SK-N-SH (cell line): ENCODE results near the gene PRKAB2. TPM values are rescaled to one million over a fixed set of nuclear protein-coding genes. Genes with fewer than 3 reads are reported as not detected.

ENCODE experiments used
- CTCF ChIA-PET: fragments of 300-600, 350-600 bp; formaldehyde crosslinking; extraction: SDS; loops from one replicate; lab custom pipeline; 2021; lab: Yijun Ruan, JAX
- POLR2A ChIA-PET: fragments of 350-600 bp; sonication (Branson Sonifier 250); formaldehyde crosslinking; extraction: SDS; loops from one replicate; lab custom pipeline; 2020; ENCODE audit warnings: antibody characterized with exemption, inconsistent platforms; lab: Yijun Ruan, JAX
- DNase-seq: peaks from one replicate; pipeline ENCODE4 v3.0.0; 2012
- H2AFZ ChIP-seq: fragments of 200-600 bp; sonication (generic); 2 replicates; pipeline ENCODE4 v1.8.1; 2016; ENCODE audit warnings: antibody characterized with exemption, mild to moderate bottlenecking, low read depth
- H3F3A ChIP-seq: fragments of 200-600 bp; sonication (generic); replicated peaks from 2 replicates; pipeline ENCODE3; 2016; ENCODE audit warnings: antibody characterized with exemption, mild to moderate bottlenecking; ENCODE audit not compliant: insufficient read depth
- H3K27ac ChIP-seq, 2 experiments: fragments of 200-500 bp in 1 of 2; fragments of 200-600 bp in 1 of 2; sonication (Bioruptor generic) in 1 of 2; sonication (generic), shearing (Covaris generic) in 1 of 2; 2 replicates each; pipeline versions ENCODE4 v1.5.1 to v1.6.1; 2014 to 2016; ENCODE audit warnings: low read depth in 2 of 2, inconsistent platforms in 1 of 2, low read length in 1 of 2, mild to moderate bottlenecking in 1 of 2, mixed read lengths in 1 of 2
- H3K27me3 ChIP-seq: fragments of 200-600 bp; sonication (generic), shearing (Covaris generic); 2 replicates; pipeline ENCODE4 v1.6.1; 2016; ENCODE audit warnings: mixed run types; ENCODE audit not compliant: insufficient read depth
- H3K36me3 ChIP-seq, 2 experiments: fragments of 200-500 bp in 1 of 2; fragments of 200-600 bp in 1 of 2; sonication (Bioruptor generic) in 1 of 2; sonication (generic) in 1 of 2; replicated peaks in 1 of 2; 2 replicates each; pipeline versions ENCODE3 to v1.5.1; 2014 to 2016; ENCODE audit warnings: low read length in 1 of 2, mild to moderate bottlenecking in 1 of 2; ENCODE audit not compliant: insufficient read depth in 2 of 2, control insufficient read depth in 1 of 2
- H3K4me1 ChIP-seq, 2 experiments: fragments of 200-500 bp in 1 of 2; fragments of 200-600 bp in 1 of 2; sonication (Bioruptor generic) in 1 of 2; sonication (generic), shearing (Covaris generic) in 1 of 2; 2 replicates each; pipeline versions ENCODE4 v1.5.1 to v1.6.1; 2014 to 2016; ENCODE audit warnings: low read depth in 1 of 2, low read length in 1 of 2, mixed run types in 1 of 2; ENCODE audit not compliant: insufficient read depth in 2 of 2, control insufficient read depth in 1 of 2
- H3K4me2 ChIP-seq: fragments of 200-600 bp; sonication (generic), shearing (Covaris generic); 2 replicates; pipeline ENCODE4 v1.6.1; 2017; ENCODE audit warnings: mixed run types
- H3K4me3 ChIP-seq, 2 experiments: fragments of 200-500 bp in 1 of 2; fragments of 200-600 bp in 1 of 2; sonication (Bioruptor generic) in 1 of 2; sonication (generic), shearing (Covaris generic) in 1 of 2; 2 replicates each; pipeline versions ENCODE4 v1.5.1 to v1.8.1; 2014 to 2016; ENCODE audit warnings: low read depth in 2 of 2, inconsistent platforms in 1 of 2, low read length in 1 of 2, mild to moderate bottlenecking in 1 of 2, mixed read lengths in 1 of 2, moderate library complexity in 1 of 2
- H3K79me2 ChIP-seq: fragments of 200-600 bp; sonication (generic); 2 replicates; pipeline ENCODE4 v1.8.1; 2017; ENCODE audit warnings: mild to moderate bottlenecking; ENCODE audit not compliant: insufficient read depth
- H3K9ac ChIP-seq: fragments of 200-600 bp; sonication (generic); 2 replicates; pipeline ENCODE4 v1.6.1; 2017; ENCODE audit warnings: mixed run types
- H3K9me2 ChIP-seq: fragments of 200-600 bp; sonication (generic); 2 replicates; pipeline ENCODE4 v1.6.1; 2017; ENCODE audit warnings: mixed run types
- H3K9me3 ChIP-seq: fragments of 200-600 bp; sonication (generic); 2 replicates; pipeline ENCODE4 v1.6.1; 2017; ENCODE audit warnings: mixed run types, mild to moderate bottlenecking, moderate library complexity
- H4K20me1 ChIP-seq: fragments of 200-600 bp; sonication (generic); 2 replicates; pipeline ENCODE4 v1.6.1; 2017; ENCODE audit warnings: mild to moderate bottlenecking, mixed run types; ENCODE audit not compliant: insufficient read depth
- CHD2 ChIP-seq: fragments of 150-350 bp; IDR thresholded peaks from 2 replicates; pipeline ENCODE4 v1.6.1; 2018; ENCODE audit warnings: low read length; ENCODE audit not compliant: partially characterized antibody
- ELF1 ChIP-seq: IDR thresholded peaks from 2 replicates; pipeline ENCODE4 v1.4.0; 2012
- EP300 ChIP-seq, 2 experiments: IDR thresholded peaks; 2 replicates each; pipeline versions ENCODE4 v1.4.0 to v1.6.1; 2012; ENCODE audit warnings: borderline replicate concordance in 1 of 2, low read depth in 1 of 2, low read length in 1 of 2
- FOSL2 ChIP-seq: IDR thresholded peaks from 2 replicates; pipeline ENCODE4 v1.4.0; 2012; ENCODE audit warnings: low read depth, mild to moderate bottlenecking, moderate library complexity, borderline replicate concordance
- FOXM1 ChIP-seq: IDR thresholded peaks from 2 replicates; pipeline ENCODE4 v1.4.0; 2012; ENCODE audit warnings: low read depth, mild to moderate bottlenecking
- MEF2A ChIP-seq: IDR thresholded peaks from 2 replicates; pipeline ENCODE4 v1.4.0; 2012; ENCODE audit warnings: low read depth, borderline replicate concordance
- MXI1 ChIP-seq: IDR thresholded peaks from 2 replicates; pipeline ENCODE4 v1.6.1; 2012; ENCODE audit warnings: mild to moderate bottlenecking, low read depth, low read length, improper control_type of control experiment
- NRF1 ChIP-seq: IDR thresholded peaks from 2 replicates; pipeline ENCODE4 v1.6.1; 2012; ENCODE audit warnings: low read depth, mild to moderate bottlenecking, low read length
- RCOR1 ChIP-seq: fragments of 150-350 bp; IDR thresholded peaks from 2 replicates; pipeline ENCODE4 v1.6.1; 2017; ENCODE audit warnings: antibody characterized with exemption, low read length
- RFX5 ChIP-seq: IDR thresholded peaks from 2 replicates; pipeline ENCODE4 v1.6.1; 2012; ENCODE audit warnings: mild to moderate bottlenecking, improper control_type of control experiment, low read length
- SIN3A ChIP-seq: IDR thresholded peaks from 2 replicates; pipeline ENCODE4 v1.6.1; 2012; ENCODE audit warnings: low read depth, mild to moderate bottlenecking, low read length, moderate library complexity, borderline replicate concordance
- TAF1 ChIP-seq: IDR thresholded peaks from 2 replicates; pipeline ENCODE4 v1.6.1; 2012; ENCODE audit warnings: low read depth, mild to moderate bottlenecking, low read length, moderate library complexity, borderline replicate concordance
- whole genome bisulfite sequencing: methylation state at CpG from one replicate; pipeline ENCODE4 v1.1.6; 2017; ENCODE audit warnings: low lambda C conversion rate; 5-methylcytosine and 5-hydroxymethylcytosine counted together
- polyA plus RNA-seq, 3 experiments: library from polyadenylated mRNA; depleted of rRNA; stranded (reverse); fragments of >200 nt; gene quantifications; 2 replicates each; pipeline ENCODE4 v1.2.3, GENCODE V29; 2012
- TF ChIP-seq, protein P1 (sequence below): IDR thresholded peaks from 2 replicates; pipeline ENCODE4 v1.6.1; 2012; ENCODE audit warnings: mild to moderate bottlenecking, low read depth, low read length, moderate library complexity
- TF ChIP-seq, protein P2 (sequence below): fragments of 150-350 bp; IDR thresholded peaks from 2 replicates; pipeline ENCODE4 v1.6.1; 2017; ENCODE audit warnings: antibody characterized with exemption, low read length, low read depth, borderline replicate concordance

PRKAB2 gene
- polyA plus RNA-seq, 1 of the 3 experiments (the other 2 are of a cell fraction) = 6.2 TPM

DNA sequence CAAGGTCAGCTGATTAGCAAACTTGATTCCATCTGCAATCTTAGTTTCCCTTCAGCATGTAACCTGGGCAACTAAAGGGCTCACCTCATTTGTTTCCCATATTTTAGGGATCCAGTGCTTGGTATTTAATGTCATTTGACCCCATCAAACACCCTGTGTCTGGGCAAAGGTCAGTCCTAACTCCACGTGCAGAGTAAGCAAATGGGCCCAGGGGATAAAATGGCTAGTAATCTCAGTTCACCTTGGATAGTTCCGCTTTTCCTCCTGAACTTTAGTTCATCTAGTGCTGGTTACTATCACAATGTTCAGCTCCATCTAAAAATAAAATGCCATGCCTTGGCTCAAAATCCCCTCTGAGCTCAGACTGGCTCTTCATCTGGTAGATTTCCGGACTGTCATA lies 19.5 kb downstream of the PRKAB2 start (continued):
- TF ChIP-seq EP300 (IDR thresholded peaks at IDR 0.05; ENCODE audit: borderline replicate concordance in 1 of 2, low read depth in 1 of 2, low read length in 1 of 2) = no peak

DNA sequence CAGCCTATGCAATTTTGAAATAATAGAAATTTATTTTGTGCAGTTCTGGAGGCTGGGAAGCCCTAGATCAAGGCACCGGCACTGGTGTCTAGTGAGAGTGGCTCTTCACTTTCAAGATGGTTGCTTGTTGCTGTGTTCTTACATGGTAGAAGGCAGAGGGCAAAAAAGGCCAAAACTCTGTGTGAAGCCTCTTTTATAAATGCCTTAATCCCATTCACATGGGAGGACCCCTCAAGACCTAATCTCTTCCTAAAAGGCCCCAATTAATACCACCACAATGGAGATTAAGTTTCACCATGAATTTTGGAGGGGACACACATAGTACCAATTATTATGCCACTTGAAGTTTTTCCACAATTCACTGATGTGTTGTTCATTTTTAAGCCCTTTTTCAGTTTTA lies 21.0 kb downstream of the PRKAB2 start:
- Histone ChIP-seq H3K36me3 (peaks cover 4 to 28% of the 10 kb centered on the region in 2 experiments), H3K9me3 (no peaks in the 10 kb centered on the region), H3K9ac (no peak overlapping the region), H3K27me3 (no peaks in the 10 kb centered on the region), H2AFZ (no peak overlapping the region), H3K4me1 (no peaks in the 10 kb centered on the region), H3K4me3 (no peak overlapping the region), H3F3A (peaks cover 3% of the 10 kb centered on the region), H3K79me2 (no peaks in the 10 kb centered on the region), H3K27ac (no peak overlapping the region), H3K4me2 (no peak overlapping the region), H3K9me2 (no peaks in the 10 kb centered on the region), H4K20me1 (no peaks in the 10 kb centered on the region)
- no peak for DNase-seq
- TF ChIP-seq NRF1 (no peak), RCOR1 (no peak), FOXM1 (no peak), SIN3A (no peak), CHD2 (no peak), ELF1 (no peak), FOSL2 (no peak), MXI1 (no peak), TAF1 (no peak), RFX5 (no peak), MEF2A (no peak)
- TF ChIP-seq, protein P1, sequence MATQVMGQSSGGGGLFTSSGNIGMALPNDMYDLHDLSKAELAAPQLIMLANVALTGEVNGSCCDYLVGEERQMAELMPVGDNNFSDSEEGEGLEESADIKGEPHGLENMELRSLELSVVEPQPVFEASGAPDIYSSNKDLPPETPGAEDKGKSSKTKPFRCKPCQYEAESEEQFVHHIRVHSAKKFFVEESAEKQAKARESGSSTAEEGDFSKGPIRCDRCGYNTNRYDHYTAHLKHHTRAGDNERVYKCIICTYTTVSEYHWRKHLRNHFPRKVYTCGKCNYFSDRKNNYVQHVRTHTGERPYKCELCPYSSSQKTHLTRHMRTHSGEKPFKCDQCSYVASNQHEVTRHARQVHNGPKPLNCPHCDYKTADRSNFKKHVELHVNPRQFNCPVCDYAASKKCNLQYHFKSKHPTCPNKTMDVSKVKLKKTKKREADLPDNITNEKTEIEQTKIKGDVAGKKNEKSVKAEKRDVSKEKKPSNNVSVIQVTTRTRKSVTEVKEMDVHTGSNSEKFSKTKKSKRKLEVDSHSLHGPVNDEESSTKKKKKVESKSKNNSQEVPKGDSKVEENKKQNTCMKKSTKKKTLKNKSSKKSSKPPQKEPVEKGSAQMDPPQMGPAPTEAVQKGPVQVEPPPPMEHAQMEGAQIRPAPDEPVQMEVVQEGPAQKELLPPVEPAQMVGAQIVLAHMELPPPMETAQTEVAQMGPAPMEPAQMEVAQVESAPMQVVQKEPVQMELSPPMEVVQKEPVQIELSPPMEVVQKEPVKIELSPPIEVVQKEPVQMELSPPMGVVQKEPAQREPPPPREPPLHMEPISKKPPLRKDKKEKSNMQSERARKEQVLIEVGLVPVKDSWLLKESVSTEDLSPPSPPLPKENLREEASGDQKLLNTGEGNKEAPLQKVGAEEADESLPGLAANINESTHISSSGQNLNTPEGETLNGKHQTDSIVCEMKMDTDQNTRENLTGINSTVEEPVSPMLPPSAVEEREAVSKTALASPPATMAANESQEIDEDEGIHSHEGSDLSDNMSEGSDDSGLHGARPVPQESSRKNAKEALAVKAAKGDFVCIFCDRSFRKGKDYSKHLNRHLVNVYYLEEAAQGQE = no peak
- TF ChIP-seq, protein P2, sequence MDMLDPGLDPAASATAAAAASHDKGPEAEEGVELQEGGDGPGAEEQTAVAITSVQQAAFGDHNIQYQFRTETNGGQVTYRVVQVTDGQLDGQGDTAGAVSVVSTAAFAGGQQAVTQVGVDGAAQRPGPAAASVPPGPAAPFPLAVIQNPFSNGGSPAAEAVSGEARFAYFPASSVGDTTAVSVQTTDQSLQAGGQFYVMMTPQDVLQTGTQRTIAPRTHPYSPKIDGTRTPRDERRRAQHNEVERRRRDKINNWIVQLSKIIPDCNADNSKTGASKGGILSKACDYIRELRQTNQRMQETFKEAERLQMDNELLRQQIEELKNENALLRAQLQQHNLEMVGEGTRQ = no peak
- CTCF ChIA-PET = no interaction called here
- POLR2A ChIA-PET = no interaction called here
- 75% methylated on average over 1 of the region's 1 CpG for WGBS
